Muscle of back (tissue), 11 donors: ENCODE measurements around the gene ZNF714. TPM values are rescaled to one million over a fixed set of nuclear protein-coding genes. Genes with fewer than 3 reads are reported as not detected.
"Not testable (repeated sequence)": the region's sequence is repeated elsewhere in the genome, so short reads cannot be mapped to it uniquely, and the experiment has no call there.

Experiments
- DNase-seq, 3 donors: peaks; one replicate each; pipeline versions ENCODE4 v3.0.0 to v3.0.0-alpha.2; 2013
- polyA plus RNA-seq, 10 donors: library from polyadenylated mRNA; unstranded; fragments of 120-200 nt; gene quantifications; one replicate each; pipeline ENCODE4 v1.2.1, GENCODE V29; 2013; ENCODE audit not compliant: insufficient read length in 10 of 10

ZNF714 gene
- polyA plus RNA-seq, 10 donors, result 4.4 to 12.6 (median 9.7) TPM

- no peak for DNase-seq
Measured at GRCh38 chr19:21130097-21130775, 48.2 kb downstream of the ZNF714 start.

GRCh38 chr19:21133633-21134032 lies 51.6 kb downstream of the ZNF714 start:
- no peak for DNase-seq

- DNase-seq, result no peak
Measured at GRCh38 chr19:21134934-21135366, 52.9 kb downstream of the ZNF714 start.

- DNase-seq, result no peak
Measured at GRCh38 chr19:21135433-21135832, 53.4 kb downstream of the ZNF714 start.

- no peak for DNase-seq
Measured at GRCh38 chr19:21138130-21138529, 56.1 kb downstream of the ZNF714 start.

GRCh38 chr19:21141006-21141405 lies 59.0 kb downstream of the ZNF714 start:
- DNase-seq, result not testable (repeated sequence)

GRCh38 chr19:21141787-21142464 lies 59.9 kb downstream of the ZNF714 start, which contains the start of gene ZNF431:
Gene ZNF431 (plus strand): TSS chr19:21142040. CDS start chr19:21142184, 144 bp downstream.
- peak; percentile 96 to 97 (median 97) for DNase-seq

GRCh38 chr19:21143428-21143827 lies 61.4 kb downstream of the ZNF714 start:
- no peak for DNase-seq

- DNase-seq, result no peak
Measured at GRCh38 chr19:21143854-21144253, 61.9 kb downstream of the ZNF714 start.

- no peak for DNase-seq
Measured at GRCh38 chr19:21147540-21147939, 65.5 kb downstream of the ZNF714 start.

GRCh38 chr19:21148681-21149080 lies 66.7 kb downstream of the ZNF714 start:
- no peak for DNase-seq

GRCh38 chr19:21149877-21150276 lies 67.9 kb downstream of the ZNF714 start:
- DNase-seq, result no peak

GRCh38 chr19:21151460-21151859 lies 69.5 kb downstream of the ZNF714 start:
- DNase-seq, result no peak

- no peak for DNase-seq
Measured at GRCh38 chr19:21158523-21159135, 76.6 kb downstream of the ZNF714 start.

- DNase-seq, result no peak
Measured at GRCh38 chr19:21164541-21164940, 82.5 kb downstream of the ZNF714 start.

GRCh38 chr19:21166436-21166835 lies 84.4 kb downstream of the ZNF714 start:
- no peak for DNase-seq

Other genes with a start within 250 kb of the ZNF714 start
- gene ZNF85, start 159.0 kb upstream of the ZNF714 start, polyA plus RNA-seq, result 10 to 100 TPM in 6 of 10 donors, 1 to 10 TPM in 4; 6.2 to 12.2 (median 10.3) TPM
- gene ZNF430, start 61.5 kb upstream of the ZNF714 start, polyA plus RNA-seq, result 1 to 10 TPM; 4.7 to 8.9 (median 7.5) TPM
- gene ZNF431, start 59.8 kb downstream of the ZNF714 start, polyA plus RNA-seq, result 10 to 100 TPM; 13.4 to 27.2 (median 20.9) TPM
- gene ZNF708, start 247.2 kb downstream of the ZNF714 start, polyA plus RNA-seq, result 10 to 100 TPM in 8 of 10 donors, 1 to 10 TPM in 2; 8.9 to 12.5 (median 10.5) TPM